ENCODE measurements around the gene ZIC4. TPM values are rescaled to one million over a fixed set of nuclear protein-coding genes. Genes with fewer than 3 reads are reported as not detected.

The ZIC4 gene
- total and polyA plus RNA-seq, 10 of the 15 experiments (the other 5 are each of a cell fraction or from before 2014, with no cell fraction given), result not detected

- POLR2A ChIA-PET, result no interaction called here
These were observed 3.1 kb upstream of the ZIC4 start, which contains the start of gene ZIC1 for GRCh38 chr3:147409143-147410115. Gene ZIC1, plus strand, starts transcription at chr3:147409365. Its CDS starts 748 bp downstream, at chr3:147410113.

More at GRCh38 chr3:147409143-147410115, 3.1 kb upstream of the ZIC4 start, which contains the start of gene ZIC1:
- peaks cover 15 to 30% of the 10 kb centered on the region in 2 experiments for H3K27me3 ChIP-seq (replicated peaks in 1 of 2; ENCODE audit: control insufficient read depth in 2 of 2, insufficient read depth in 2 of 2, low read length in 1 of 2)
- H3K27ac ChIP-seq (ENCODE audit: control insufficient read depth, insufficient read depth), result no peak within 1 kb of the TSS
- H3K9me3 ChIP-seq (replicated peaks; ENCODE audit: control insufficient read depth, insufficient read depth, low read length), result peaks cover 2% of the 10 kb centered on the region; the same call in 2 of the 3 replicates
- in situ Hi-C loops (cut with MboI), result no loop called here
- SMC1A ChIA-PET (ENCODE audit: uncharacterized antibody, unreplicated experiment), result no interaction called here
- ATAC-seq (no peak), DNase-seq (ENCODE audit: low read depth, low spot score) (no peak), FAIRE-seq (no peak)
- H3K4me3 ChIP-seq, result no peak within 1 kb of the TSS
- 77% methylated on average over 43 of the region's 80 CpGs for WGBS (ENCODE audit: insufficient coverage, insufficient replicate concordance, low lambda C conversion rate, missing lambda C conversion rate)
- H3K9ac ChIP-seq (ENCODE audit: control insufficient read depth, insufficient read depth, low read length), result no peak within 1 kb of the TSS
- RAD21 ChIA-PET (ENCODE audit: unreplicated experiment), result no interaction called here
- BruUV-seq (replicated peaks), result no TSS peak
- H2AFZ ChIP-seq (ENCODE audit: control insufficient read depth, low read depth, low read length), result no peak within 1 kb of the TSS
- intact Hi-C loops (cut with micrococcal nuclease; ENCODE audit: unreplicated experiment), result no loop called here
- no peak within 1 kb of the TSS for H3K4me2 ChIP-seq (ENCODE audit: control insufficient read depth, insufficient read depth)
- H3K4me1 ChIP-seq (ENCODE audit: control insufficient read depth, insufficient read depth, low read length), result no peaks in the 10 kb centered on the region
- H3K36me3 ChIP-seq (ENCODE audit: control insufficient read depth in 2 of 2, insufficient read depth in 2 of 2, low read length in 1 of 2), result no peaks in the 10 kb centered on the region
- H4K20me1 ChIP-seq (ENCODE audit: control insufficient read depth, insufficient read depth), result no peaks in the 10 kb centered on the region
- H3K79me2 ChIP-seq (ENCODE audit: control insufficient read depth, insufficient read depth, low read length), result no peaks in the 10 kb centered on the region
- TF ChIP-seq YBX1 (IDR thresholded peaks at IDR 0.05) (no peak), BCL3 (IDR thresholded peaks at IDR 0.05; ENCODE audit: borderline replicate concordance, insufficient read depth, low read depth, low read length, poor library complexity, severe bottlenecking) (no peak), FOXK2 (IDR thresholded peaks at IDR 0.05) (no peak), ZZZ3 (IDR thresholded peaks at IDR 0.05; ENCODE audit: control insufficient read depth, insufficient read length, low read depth) (no peak), FOXM1 (IDR thresholded peaks at IDR 0.05; ENCODE audit: low read depth, low read length) (no peak), SRF (IDR thresholded peaks at IDR 0.05; ENCODE audit: low read depth in 2 of 2, low read length in 2 of 2) (no peak), CBFB (IDR thresholded peaks at IDR 0.05; ENCODE audit: low read depth) (no peak), ZBTB40 (IDR thresholded peaks at IDR 0.05; ENCODE audit: borderline replicate concordance) (no peak), LARP7 (IDR thresholded peaks at IDR 0.05) (no peak), SIX5 (IDR thresholded peaks at IDR 0.05; ENCODE audit: low read depth, low read length, severe bottlenecking) (no peak), ZNF384 (IDR thresholded peaks at IDR 0.05; ENCODE audit: borderline replicate concordance, low read depth, low read length) (no peak), NBN (IDR thresholded peaks at IDR 0.05) (no peak), ESRRA (IDR thresholded peaks at IDR 0.05; ENCODE audit: low read length) (no peak), SMAD5 (IDR thresholded peaks at IDR 0.05; ENCODE audit: low read depth) (no peak), HDAC2 (IDR thresholded peaks at IDR 0.05) (no peak), HDGF (IDR thresholded peaks at IDR 0.05) (no peak)
- TF ChIP-seq, protein P1, sequence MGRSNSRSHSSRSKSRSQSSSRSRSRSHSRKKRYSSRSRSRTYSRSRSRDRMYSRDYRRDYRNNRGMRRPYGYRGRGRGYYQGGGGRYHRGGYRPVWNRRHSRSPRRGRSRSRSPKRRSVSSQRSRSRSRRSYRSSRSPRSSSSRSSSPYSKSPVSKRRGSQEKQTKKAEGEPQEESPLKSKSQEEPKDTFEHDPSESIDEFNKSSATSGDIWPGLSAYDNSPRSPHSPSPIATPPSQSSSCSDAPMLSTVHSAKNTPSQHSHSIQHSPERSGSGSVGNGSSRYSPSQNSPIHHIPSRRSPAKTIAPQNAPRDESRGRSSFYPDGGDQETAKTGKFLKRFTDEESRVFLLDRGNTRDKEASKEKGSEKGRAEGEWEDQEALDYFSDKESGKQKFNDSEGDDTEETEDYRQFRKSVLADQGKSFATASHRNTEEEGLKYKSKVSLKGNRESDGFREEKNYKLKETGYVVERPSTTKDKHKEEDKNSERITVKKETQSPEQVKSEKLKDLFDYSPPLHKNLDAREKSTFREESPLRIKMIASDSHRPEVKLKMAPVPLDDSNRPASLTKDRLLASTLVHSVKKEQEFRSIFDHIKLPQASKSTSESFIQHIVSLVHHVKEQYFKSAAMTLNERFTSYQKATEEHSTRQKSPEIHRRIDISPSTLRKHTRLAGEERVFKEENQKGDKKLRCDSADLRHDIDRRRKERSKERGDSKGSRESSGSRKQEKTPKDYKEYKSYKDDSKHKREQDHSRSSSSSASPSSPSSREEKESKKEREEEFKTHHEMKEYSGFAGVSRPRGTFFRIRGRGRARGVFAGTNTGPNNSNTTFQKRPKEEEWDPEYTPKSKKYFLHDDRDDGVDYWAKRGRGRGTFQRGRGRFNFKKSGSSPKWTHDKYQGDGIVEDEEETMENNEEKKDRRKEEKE (IDR thresholded peaks at IDR 0.05), result no peak
- CTCF ChIA-PET, result no interaction called here

All from GM12878 (cell line).